ENCODE measurements around the gene ZNF880.

The ZNF880 gene

DNA sequence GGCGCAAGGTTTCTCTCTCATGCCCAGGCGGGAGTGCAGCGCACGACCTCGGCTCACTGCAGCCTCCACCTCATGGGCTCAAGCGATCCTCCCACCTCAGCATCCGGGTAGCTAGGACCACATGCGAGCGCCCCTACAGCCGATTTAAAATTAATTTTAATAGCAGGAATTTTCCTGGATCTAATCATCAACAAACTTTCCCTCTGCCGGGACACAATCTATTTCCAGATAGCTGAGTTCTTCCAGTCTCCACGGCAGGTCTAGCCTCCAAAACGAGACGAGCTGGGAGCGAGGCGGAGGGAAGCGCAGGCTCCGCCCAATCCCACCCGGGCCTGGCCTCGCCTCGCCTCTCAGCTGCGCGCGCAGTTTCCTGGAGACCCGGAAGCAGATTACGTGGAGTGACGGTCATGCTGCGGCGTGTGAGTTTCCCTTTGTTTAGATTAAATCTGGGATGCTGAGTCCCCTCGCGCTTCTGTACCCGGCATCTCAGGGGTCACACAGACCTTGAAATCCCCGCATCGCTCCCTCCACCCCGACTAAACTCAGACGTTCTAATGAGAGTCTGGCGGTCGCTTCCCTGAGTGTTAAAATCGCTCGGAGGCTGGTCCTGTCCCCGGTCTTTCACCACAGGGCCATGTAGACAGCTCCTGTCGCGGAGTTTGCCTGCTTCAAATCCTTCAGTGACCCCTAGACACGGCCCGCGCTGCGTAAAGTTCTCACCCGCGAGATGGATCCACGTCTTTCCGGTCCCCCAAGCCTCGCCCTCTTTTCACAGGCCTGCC, at the start of gene ZNF880:
Gene ZNF880, plus strand, starts transcription at position 365 of the 782 bp plus-strand sequence. Its CDS starts 43 bp downstream, at position 408.
- TF ChIP-seq, protein P1, sequence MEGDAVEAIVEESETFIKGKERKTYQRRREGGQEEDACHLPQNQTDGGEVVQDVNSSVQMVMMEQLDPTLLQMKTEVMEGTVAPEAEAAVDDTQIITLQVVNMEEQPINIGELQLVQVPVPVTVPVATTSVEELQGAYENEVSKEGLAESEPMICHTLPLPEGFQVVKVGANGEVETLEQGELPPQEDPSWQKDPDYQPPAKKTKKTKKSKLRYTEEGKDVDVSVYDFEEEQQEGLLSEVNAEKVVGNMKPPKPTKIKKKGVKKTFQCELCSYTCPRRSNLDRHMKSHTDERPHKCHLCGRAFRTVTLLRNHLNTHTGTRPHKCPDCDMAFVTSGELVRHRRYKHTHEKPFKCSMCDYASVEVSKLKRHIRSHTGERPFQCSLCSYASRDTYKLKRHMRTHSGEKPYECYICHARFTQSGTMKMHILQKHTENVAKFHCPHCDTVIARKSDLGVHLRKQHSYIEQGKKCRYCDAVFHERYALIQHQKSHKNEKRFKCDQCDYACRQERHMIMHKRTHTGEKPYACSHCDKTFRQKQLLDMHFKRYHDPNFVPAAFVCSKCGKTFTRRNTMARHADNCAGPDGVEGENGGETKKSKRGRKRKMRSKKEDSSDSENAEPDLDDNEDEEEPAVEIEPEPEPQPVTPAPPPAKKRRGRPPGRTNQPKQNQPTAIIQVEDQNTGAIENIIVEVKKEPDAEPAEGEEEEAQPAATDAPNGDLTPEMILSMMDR (IDR thresholded peaks at IDR 0.05) = no peak

GRCh38 chr19:52322429-52322828, 47.3 kb upstream of the ZNF880 start:
- TF ChIP-seq, protein P1 (IDR thresholded peaks at IDR 0.05) = no peak

GRCh38 chr19:52331757-52332156, 38.0 kb upstream of the ZNF880 start:
- TF ChIP-seq, protein P1 (IDR thresholded peaks at IDR 0.05) = no peak

DNA sequence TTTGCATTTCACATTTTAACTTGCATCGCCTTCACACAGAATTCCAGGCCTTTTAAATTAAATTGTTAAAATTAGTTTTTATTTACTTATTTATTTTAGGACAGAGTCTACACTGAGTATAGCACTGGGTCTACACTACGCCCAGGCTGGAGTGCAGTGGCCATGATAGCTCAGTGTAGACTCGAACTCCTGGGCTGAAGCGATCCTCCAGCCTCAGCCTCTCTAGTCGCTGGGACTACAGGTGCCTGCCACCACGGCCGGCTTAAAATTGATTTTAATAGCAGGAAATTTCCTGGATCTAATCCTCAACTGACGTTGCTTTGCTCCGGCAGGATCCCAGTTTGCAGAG, 34.0 kb upstream of the ZNF880 start:
- TF ChIP-seq, protein P1 (IDR thresholded peaks at IDR 0.05) = no peak

DNA sequence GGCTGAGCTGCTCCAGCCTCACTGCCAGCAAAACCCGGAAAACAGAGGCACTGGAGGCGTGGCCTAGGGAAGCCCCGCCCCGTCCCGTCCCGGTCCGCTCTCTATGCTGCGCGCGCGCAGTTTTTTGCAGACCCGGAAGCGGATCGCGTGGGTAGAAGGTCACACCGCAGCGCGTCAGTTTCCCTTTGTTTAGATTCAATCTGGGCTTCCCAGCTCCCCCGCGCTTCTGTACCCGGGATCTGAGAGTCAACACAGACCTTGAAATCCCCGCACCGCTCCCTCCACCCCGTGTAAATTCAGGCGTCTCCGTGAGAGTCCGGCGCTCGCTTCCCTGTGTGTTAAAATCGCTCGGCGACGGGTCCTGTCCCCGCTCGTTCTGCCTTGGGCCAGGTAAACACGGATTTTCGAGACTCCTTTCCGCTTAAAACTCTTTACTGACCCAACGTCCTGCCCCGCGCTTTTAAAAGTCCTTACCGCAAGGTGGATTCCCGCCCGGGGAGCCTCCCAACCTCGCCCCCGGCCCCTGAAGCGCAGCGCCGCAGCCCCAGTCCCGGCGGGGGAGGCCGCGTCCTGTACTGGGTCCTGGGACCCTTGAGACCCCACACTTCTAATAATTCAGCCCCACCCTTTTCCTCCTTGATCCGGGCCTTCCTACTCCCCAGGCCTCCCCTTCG, 33.5 kb upstream of the ZNF880 start, which contains the start of gene ZNF610:
Gene ZNF610, plus strand, starts transcription at position 127 of the 674 bp plus-strand sequence. CDS start 12,930 bp downstream, outside the sequence.
- TF ChIP-seq, protein P1 (IDR thresholded peaks at IDR 0.05) = no peak

DNA sequence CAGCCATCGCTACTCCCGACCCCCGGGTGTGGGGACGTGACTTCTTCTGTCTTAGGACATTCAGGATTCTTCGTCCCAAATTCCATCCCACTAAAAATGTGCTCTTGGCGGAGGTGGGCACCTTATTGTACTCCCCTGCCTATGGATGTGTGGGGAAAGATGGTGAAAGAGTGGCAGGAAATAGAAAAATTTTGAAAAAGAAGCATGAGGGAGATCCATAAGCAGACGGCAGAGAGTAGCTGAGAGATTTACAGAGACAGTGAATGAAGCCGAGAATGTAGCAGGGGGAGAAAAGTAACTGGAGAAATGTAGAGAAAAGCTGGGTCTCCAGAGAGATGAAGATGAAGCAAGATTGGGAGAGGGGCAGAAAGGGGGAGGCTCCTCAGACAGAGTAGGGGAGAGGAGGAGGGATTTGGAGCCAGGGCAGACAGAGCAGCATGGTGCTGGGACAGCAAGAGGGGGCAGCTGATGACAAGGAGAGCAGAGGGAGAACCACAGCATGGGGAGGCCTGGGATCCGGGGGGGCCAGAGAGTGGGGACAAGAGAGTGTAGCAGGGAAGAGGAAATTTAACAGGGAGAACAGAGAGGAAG, 32.8 kb upstream of the ZNF880 start:
- TF ChIP-seq, protein P1 (IDR thresholded peaks at IDR 0.05) = no peak

GRCh38 chr19:52343548-52343947, 26.2 kb upstream of the ZNF880 start:
- TF ChIP-seq, protein P1 (IDR thresholded peaks at IDR 0.05) = peak; percentile 54; the same call in 1 of the 2 replicates
